PFSK-1 (cell line): Measurements from ENCODE around the gene HIVEP2.

Source experiments
- POLR2AphosphoS5 ChIP-seq: IDR thresholded peaks from 2 replicates; pipeline ENCODE4 v1.6.1; 2012; ENCODE audit warnings: low read depth, mild to moderate bottlenecking, control low read depth, low read length, moderate library complexity
- TF ChIP-seq, protein P1 (sequence below), 2 experiments: IDR thresholded peaks; 2 replicates each; pipeline versions ENCODE4 v1.6.1 to v1.8.0; 2011 to 2012; ENCODE audit warnings: low read depth in 2 of 2, low read length in 2 of 2, control low read depth in 1 of 2, inconsistent platforms in 1 of 2, mild to moderate bottlenecking in 1 of 2, moderate library complexity in 1 of 2; ENCODE audit not compliant: insufficient read depth in 1 of 2

DNA sequence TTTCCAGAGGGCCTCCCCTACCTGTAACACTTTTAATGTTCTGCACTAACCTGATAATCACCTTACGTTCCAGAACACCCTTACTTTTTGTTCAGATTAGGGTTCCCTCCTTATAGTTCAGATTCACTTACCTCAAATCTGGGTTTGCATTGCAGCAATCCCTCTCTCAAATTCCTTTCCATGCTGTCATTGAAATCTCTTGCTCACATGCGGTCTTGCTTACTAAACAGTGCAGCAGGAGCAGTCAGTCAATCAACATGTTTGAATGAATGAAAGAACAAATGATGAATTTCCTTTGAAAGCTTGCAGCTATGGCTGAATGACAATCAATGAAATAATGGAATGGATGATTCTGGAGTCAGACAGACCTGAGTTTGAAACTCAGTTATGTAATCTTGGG lies 200.1 kb downstream of the HIVEP2 start:
- TF ChIP-seq, protein P1, sequence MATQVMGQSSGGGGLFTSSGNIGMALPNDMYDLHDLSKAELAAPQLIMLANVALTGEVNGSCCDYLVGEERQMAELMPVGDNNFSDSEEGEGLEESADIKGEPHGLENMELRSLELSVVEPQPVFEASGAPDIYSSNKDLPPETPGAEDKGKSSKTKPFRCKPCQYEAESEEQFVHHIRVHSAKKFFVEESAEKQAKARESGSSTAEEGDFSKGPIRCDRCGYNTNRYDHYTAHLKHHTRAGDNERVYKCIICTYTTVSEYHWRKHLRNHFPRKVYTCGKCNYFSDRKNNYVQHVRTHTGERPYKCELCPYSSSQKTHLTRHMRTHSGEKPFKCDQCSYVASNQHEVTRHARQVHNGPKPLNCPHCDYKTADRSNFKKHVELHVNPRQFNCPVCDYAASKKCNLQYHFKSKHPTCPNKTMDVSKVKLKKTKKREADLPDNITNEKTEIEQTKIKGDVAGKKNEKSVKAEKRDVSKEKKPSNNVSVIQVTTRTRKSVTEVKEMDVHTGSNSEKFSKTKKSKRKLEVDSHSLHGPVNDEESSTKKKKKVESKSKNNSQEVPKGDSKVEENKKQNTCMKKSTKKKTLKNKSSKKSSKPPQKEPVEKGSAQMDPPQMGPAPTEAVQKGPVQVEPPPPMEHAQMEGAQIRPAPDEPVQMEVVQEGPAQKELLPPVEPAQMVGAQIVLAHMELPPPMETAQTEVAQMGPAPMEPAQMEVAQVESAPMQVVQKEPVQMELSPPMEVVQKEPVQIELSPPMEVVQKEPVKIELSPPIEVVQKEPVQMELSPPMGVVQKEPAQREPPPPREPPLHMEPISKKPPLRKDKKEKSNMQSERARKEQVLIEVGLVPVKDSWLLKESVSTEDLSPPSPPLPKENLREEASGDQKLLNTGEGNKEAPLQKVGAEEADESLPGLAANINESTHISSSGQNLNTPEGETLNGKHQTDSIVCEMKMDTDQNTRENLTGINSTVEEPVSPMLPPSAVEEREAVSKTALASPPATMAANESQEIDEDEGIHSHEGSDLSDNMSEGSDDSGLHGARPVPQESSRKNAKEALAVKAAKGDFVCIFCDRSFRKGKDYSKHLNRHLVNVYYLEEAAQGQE (IDR thresholded peaks at IDR 0.05; ENCODE audit: insufficient read depth in 1 of 2, low read depth in 2 of 2, low read length in 2 of 2) = no peak
- no peak for TF ChIP-seq POLR2AphosphoS5
